HL-60 (cell line): ENCODE data around the gene SPDYC.
"Not testable (repeated sequence)": the region's sequence is repeated elsewhere in the genome, so short reads cannot be mapped to it uniquely, and the experiment has no call there.

Source experiments
- DNase-seq, 2 experiments: peaks; one replicate each; pipeline ENCODE4 v3.0.0-alpha.2; 2010 to 2020; ENCODE audit warnings: low read depth in 1 of 2, low spot score in 1 of 2
- H3K27ac ChIP-seq: fragments of 250-450 bp; sonication (Bioruptor Pico); replicated peaks from 2 replicates; pipeline ENCODE4 v1.5.1; 2020; ENCODE audit warnings: mild to moderate bottlenecking, moderate library complexity
- H3K27me3 ChIP-seq: fragments of 250-450 bp; sonication (Bioruptor Pico); 2 replicates; pipeline ENCODE4 v1.5.1; 2021; ENCODE audit warnings: mild to moderate bottlenecking, moderate library complexity; ENCODE audit not compliant: insufficient read depth, poor library complexity, severe bottlenecking
- H3K4me3 ChIP-seq: replicated peaks from 2 replicates; pipeline ENCODE4 v1.5.1; 2011; ENCODE audit warnings: mild to moderate bottlenecking, control low read depth, low read length; ENCODE audit not compliant: insufficient read depth
- GABPA ChIP-seq: IDR thresholded peaks from 2 replicates; pipeline ENCODE4 v1.6.1; 2012; ENCODE audit warnings: low read depth
- POLR2AphosphoS5 ChIP-seq: IDR thresholded peaks from 2 replicates; pipeline ENCODE4 v1.6.1; 2012; ENCODE audit warnings: low read depth
- REST ChIP-seq: IDR thresholded peaks from 2 replicates; pipeline ENCODE4 v1.6.1; 2012; ENCODE audit warnings: low read depth; ENCODE audit not compliant: insufficient replicate concordance
- SPI1 ChIP-seq: IDR thresholded peaks from 2 replicates; pipeline ENCODE4 v1.6.1; 2012; ENCODE audit warnings: low read depth, mild to moderate bottlenecking, borderline replicate concordance
- TF ChIP-seq, protein P1 (sequence below): IDR thresholded peaks from one replicate; pipeline ENCODE4 v1.5.1; 2011; ENCODE audit warnings: low read length, control low read depth, inconsistent platforms; ENCODE audit not compliant: insufficient read depth

Gene SPDYC

GRCh38 chr11:65141896-65142494, 28.0 kb upstream of the SPDYC start:
- Histone ChIP-seq H3K4me3 (no peak overlapping the region), H3K27ac (no peak overlapping the region), H3K27me3 (no peaks in the 10 kb centered on the region)
- TF ChIP-seq REST (no peak), SPI1 (no peak), POLR2AphosphoS5 (no peak), GABPA (no peak)
- TF ChIP-seq, protein P1, sequence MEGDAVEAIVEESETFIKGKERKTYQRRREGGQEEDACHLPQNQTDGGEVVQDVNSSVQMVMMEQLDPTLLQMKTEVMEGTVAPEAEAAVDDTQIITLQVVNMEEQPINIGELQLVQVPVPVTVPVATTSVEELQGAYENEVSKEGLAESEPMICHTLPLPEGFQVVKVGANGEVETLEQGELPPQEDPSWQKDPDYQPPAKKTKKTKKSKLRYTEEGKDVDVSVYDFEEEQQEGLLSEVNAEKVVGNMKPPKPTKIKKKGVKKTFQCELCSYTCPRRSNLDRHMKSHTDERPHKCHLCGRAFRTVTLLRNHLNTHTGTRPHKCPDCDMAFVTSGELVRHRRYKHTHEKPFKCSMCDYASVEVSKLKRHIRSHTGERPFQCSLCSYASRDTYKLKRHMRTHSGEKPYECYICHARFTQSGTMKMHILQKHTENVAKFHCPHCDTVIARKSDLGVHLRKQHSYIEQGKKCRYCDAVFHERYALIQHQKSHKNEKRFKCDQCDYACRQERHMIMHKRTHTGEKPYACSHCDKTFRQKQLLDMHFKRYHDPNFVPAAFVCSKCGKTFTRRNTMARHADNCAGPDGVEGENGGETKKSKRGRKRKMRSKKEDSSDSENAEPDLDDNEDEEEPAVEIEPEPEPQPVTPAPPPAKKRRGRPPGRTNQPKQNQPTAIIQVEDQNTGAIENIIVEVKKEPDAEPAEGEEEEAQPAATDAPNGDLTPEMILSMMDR: no peak
- DNase-seq: no peak

DNA sequence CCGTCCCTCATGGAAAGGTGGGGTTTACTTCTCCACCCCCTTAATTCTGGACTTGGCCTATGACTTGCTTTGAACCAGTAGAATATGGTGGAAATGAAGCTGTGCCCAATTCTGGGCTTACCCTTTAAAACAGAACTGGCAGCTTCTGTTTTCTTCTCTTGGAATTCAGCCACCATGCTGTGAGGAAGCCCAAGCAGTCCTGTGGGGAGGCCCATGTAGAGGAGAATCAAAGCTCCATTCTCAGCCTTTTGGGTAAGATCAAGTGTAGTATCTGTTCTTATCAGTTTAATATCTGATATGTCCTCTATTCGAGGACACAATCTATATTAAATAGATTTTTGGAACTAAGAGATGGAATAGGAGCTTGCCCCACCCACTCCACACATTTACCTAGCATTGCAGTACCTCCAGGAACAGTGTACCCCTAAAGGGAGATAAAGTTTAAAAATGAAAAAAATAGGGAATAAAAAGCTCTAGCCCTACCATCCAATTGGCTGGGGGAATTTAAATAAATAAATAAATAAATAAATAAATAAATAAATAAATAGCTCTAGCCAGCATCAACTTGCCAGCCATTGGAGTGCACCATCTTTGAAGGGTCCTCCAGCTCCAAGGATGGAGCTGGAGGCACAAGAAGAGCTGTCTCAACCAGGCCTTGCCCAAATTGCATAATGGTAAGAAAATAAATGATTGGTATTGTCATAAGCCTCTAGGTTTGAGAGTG, 22.5 kb upstream of the SPDYC start:
- no peak for DNase-seq
- Histone ChIP-seq H3K4me3 (no peak overlapping the region), H3K27ac (no peak overlapping the region), H3K27me3 (no peaks in the 10 kb centered on the region)
- TF ChIP-seq GABPA: no peak
- TF ChIP-seq, protein P1: no peak
- no peak for TF ChIP-seq SPI1
- no peak for TF ChIP-seq POLR2AphosphoS5
- TF ChIP-seq REST: no peak

DNA sequence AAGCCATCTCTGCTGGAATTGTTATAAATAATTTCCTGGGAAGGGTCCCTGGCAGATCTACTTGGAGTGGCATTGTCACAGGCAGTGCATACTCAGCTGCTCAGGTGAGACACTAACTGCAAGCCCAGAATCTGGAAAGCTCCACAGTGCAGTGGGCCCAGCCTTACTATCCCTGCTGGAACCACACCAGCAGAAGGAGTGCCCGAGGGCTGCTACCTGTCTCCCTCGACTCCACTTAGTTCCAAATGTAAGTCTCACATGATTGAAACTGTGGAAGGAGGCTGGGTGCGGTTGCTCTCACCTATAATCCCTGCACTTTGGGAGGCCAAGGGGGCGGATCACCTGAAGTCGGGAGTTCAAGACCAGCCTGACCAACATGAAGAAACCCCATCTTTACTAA, 21.4 kb upstream of the SPDYC start:
- Histone ChIP-seq H3K4me3 (no peak overlapping the region), H3K27me3 (no peaks in the 10 kb centered on the region), H3K27ac (no peak overlapping the region)
- no peak for DNase-seq
- no peak for TF ChIP-seq REST
- no peak for TF ChIP-seq POLR2AphosphoS5
- TF ChIP-seq GABPA: no peak
- no peak for TF ChIP-seq SPI1
- TF ChIP-seq, protein P1: no peak

GRCh38 chr11:65150131-65150508, 19.9 kb upstream of the SPDYC start:
- DNase-seq, H3K4me3 ChIP-seq, H3K27me3 ChIP-seq: not testable (repeated sequence)
- H3K27ac ChIP-seq: peak overlapping the region; percentile 89
